HepG2 (cell line): Measurements from ENCODE around the gene A3GALT2. TPM values are rescaled to one million over a fixed set of nuclear protein-coding genes. Genes with fewer than 3 reads are reported as not detected.

Source experiments
- DPF2 ChIP-seq: sonication (generic); formaldehyde crosslinking; IDR thresholded peaks from 2 replicates; pipeline ENCODE4 v1.4.0; 2020; ENCODE audit warnings: mild to moderate bottlenecking, low read depth, missing genetic modification reagents, borderline replicate concordance
- FUBP1 ChIP-seq: sonication (generic); formaldehyde crosslinking; IDR thresholded peaks from 2 replicates; pipeline ENCODE4 v1.5.1; 2020; ENCODE audit warnings: missing genetic modification reagents, mild to moderate bottlenecking, borderline replicate concordance
- HES4 ChIP-seq: sonication (generic); formaldehyde crosslinking; IDR thresholded peaks from 2 replicates; pipeline ENCODE4 v1.9.0; 2021; ENCODE audit warnings: mild to moderate bottlenecking, missing genetic modification reagents, borderline replicate concordance
- HMGA1 ChIP-seq: sonication (generic); formaldehyde crosslinking; conservative IDR thresholded peaks from 2 replicates; pipeline ENCODE4 v1.4.0; 2020; ENCODE audit warnings: missing genetic modification reagents
- HNF4G ChIP-seq, 2 experiments: sonication (generic) in 1 of 2; formaldehyde crosslinking in 1 of 2; IDR thresholded peaks; 2 replicates each; pipeline versions ENCODE4 v1.4.0 to v1.6.1; 2011 to 2020; ENCODE audit warnings: borderline replicate concordance in 2 of 2, low read depth in 2 of 2, mild to moderate bottlenecking in 2 of 2, low read length in 1 of 2, missing genetic modification reagents in 1 of 2, moderate library complexity in 1 of 2
- KAT8 ChIP-seq: IDR thresholded peaks from 2 replicates; pipeline ENCODE4 v1.6.1; 2016; ENCODE audit warnings: missing genetic modification reagents, missing compliant biosample characterization
- NCOA2 ChIP-seq: sonication (generic); formaldehyde crosslinking; IDR thresholded peaks from 2 replicates; pipeline ENCODE4 v1.8.0; 2022; ENCODE audit warnings: inconsistent platforms
- PITX1 ChIP-seq: sonication (generic); formaldehyde crosslinking; IDR thresholded peaks from 2 replicates; pipeline ENCODE4 v1.5.1; 2020; ENCODE audit warnings: mild to moderate bottlenecking, missing genetic modification reagents
- REPIN1 ChIP-seq: sonication (generic); formaldehyde crosslinking; IDR thresholded peaks from 2 replicates; pipeline ENCODE4 v1.8.0; 2022; ENCODE audit warnings: missing genetic modification reagents, low read depth, mild to moderate bottlenecking, borderline replicate concordance
- SP5 ChIP-seq: IDR thresholded peaks from 2 replicates; pipeline ENCODE4 v1.6.1; 2016; ENCODE audit warnings: low read depth, borderline replicate concordance
- ZFP41 ChIP-seq: sonication (generic); formaldehyde crosslinking; IDR thresholded peaks from 2 replicates; pipeline ENCODE4 v1.4.0; 2020; ENCODE audit warnings: mild to moderate bottlenecking, missing genetic modification reagents, borderline replicate concordance
- ZNF136 ChIP-seq: sonication (generic); formaldehyde crosslinking; IDR thresholded peaks from 2 replicates; pipeline ENCODE4 v1.8.1; 2022; ENCODE audit warnings: low read depth, mild to moderate bottlenecking, moderate library complexity, missing genetic modification reagents
- ZNF570 ChIP-seq: sonication (generic); formaldehyde crosslinking; IDR thresholded peaks from 2 replicates; pipeline ENCODE4 v1.4.0; 2020; ENCODE audit warnings: mild to moderate bottlenecking, missing genetic modification reagents, borderline replicate concordance
- ZNF577 ChIP-seq: sonication (generic); formaldehyde crosslinking; IDR thresholded peaks from 2 replicates; pipeline ENCODE4 v1.4.0; 2020; ENCODE audit warnings: mild to moderate bottlenecking, low read depth, missing genetic modification reagents, borderline replicate concordance
- ZNF619 ChIP-seq: sonication (generic); formaldehyde crosslinking; IDR thresholded peaks from 2 replicates; pipeline ENCODE4 v1.4.0; 2020; ENCODE audit warnings: mild to moderate bottlenecking, missing genetic modification reagents
- ZNF720 ChIP-seq: sonication (generic); formaldehyde crosslinking; IDR thresholded peaks from 2 replicates; pipeline ENCODE4 v1.4.0; 2020; ENCODE audit warnings: missing genetic modification reagents
- ZNF724P ChIP-seq: sonication (generic); formaldehyde crosslinking; IDR thresholded peaks from 2 replicates; pipeline ENCODE4 v1.8.0; 2022; ENCODE audit warnings: missing genetic modification reagents, borderline replicate concordance
- ZNF841 ChIP-seq: sonication (generic); formaldehyde crosslinking; IDR thresholded peaks from 2 replicates; pipeline ENCODE4 v1.8.1; 2023; ENCODE audit warnings: missing genetic modification reagents, borderline replicate concordance
- polyA plus RNA-seq, 8 experiments: library from polyadenylated mRNA; depleted of rRNA in 3 of 8; stranded (reverse) in 7 of 8; unstranded in 1 of 8; fragments of >200 nt; fragmentation: Illumina TruSeq in 4 of 8; extraction: Trizol in 4 of 8; gene quantifications; 2 replicates each; pipeline versions ENCODE4 v1.2.1 to v1.2.3, GENCODE V29; 2011 to 2016; ENCODE audit warnings: low read depth in 4 of 8, missing spikeins in 1 of 8, mixed read lengths in 1 of 8; ENCODE audit not compliant: insufficient read depth in 1 of 8
- total RNA-seq, 5 experiments: library from RNA; depleted of rRNA; stranded (reverse); fragments of >200 nt; fragmentation: Illumina TruSeq; extraction: Trizol; gene quantifications; 2 replicates each; pipeline ENCODE4 v1.2.3, GENCODE V29; 2016; ENCODE audit warnings: low read depth in 1 of 5
- TF ChIP-seq, protein P1 (sequence below): sonication (generic); formaldehyde crosslinking; IDR thresholded peaks from 2 replicates; pipeline ENCODE4 v1.5.1; 2020; ENCODE audit warnings: missing genetic modification reagents, mild to moderate bottlenecking, borderline replicate concordance
- TF ChIP-seq, protein P2 (sequence below): sonication (generic); formaldehyde crosslinking; IDR thresholded peaks from 2 replicates; pipeline ENCODE4 v1.4.0; 2020; ENCODE audit warnings: missing genetic modification reagents
- TF ChIP-seq, protein P3 (sequence below), 2 experiments: sonication (generic) in 1 of 2; formaldehyde crosslinking in 1 of 2; IDR thresholded peaks; 2 replicates each; pipeline versions ENCODE4 v1.4.0 to v1.6.1; 2018 to 2020; ENCODE audit warnings: missing genetic modification reagents in 2 of 2, borderline replicate concordance in 1 of 2, low read depth in 1 of 2, mild to moderate bottlenecking in 1 of 2, missing biosample characterization in 1 of 2
- TF ChIP-seq, protein P4 (sequence below): IDR thresholded peaks from 2 replicates; pipeline ENCODE4 v1.6.1; 2016; ENCODE audit warnings: control low read depth

The A3GALT2 gene
- total and polyA plus RNA-seq, 2 of the 13 experiments (the other 11 are each of a cell fraction or from before 2014, with no cell fraction given), result not detected

DNA sequence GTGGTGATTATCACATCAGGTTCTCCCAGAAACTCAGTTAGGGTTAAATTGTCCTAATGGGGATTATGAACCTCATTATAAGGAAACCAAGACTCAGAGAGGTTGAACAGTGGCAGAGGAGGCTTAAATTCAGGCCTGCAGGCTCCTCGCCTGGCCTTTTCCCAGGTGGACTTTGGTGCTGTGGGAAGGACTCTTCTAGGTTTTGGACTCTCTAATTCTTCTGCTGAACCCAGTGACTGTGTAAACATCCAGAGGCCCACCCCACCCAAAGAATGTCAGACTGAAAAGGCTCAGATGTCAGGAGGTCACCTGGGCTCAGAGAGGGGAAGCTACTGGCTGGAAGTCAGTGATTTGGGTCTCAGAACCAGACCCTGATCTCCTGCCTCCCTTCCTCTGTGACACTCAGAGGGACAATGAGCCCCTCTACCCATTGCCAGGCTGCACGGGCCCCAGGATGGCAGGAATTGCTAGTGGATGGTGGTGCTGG is 62.1 kb downstream of the A3GALT2 start (continued):
- TF ChIP-seq FUBP1 (CRISPR knock-in tag) (no peak), NCOA2 (CRISPR knock-in tag) (peak; percentile 63), ZNF619 (CRISPR knock-in tag) (no peak), ZNF570 (CRISPR knock-in tag) (no peak), ZNF577 (CRISPR knock-in tag) (no peak), ZNF724P (no peak), REPIN1 (CRISPR knock-in tag) (peak; percentile 61; the same call in 1 of the 2 replicates), KAT8 (CRISPR knock-in tag) (peak; percentile 61; the same call in 1 of the 2 replicates), HMGA1 (CRISPR knock-in tag) (no peak), ZFP41 (no peak), ZNF720 (CRISPR knock-in tag) (no peak), SP5 (CRISPR knock-in tag) (peak; percentile 77; the same call in 1 of the 2 replicates), HNF4G (IDR thresholded peaks at IDR 0.05; ENCODE audit: borderline replicate concordance, low read depth, low read length) (peak; percentile 88), HNF4G (CRISPR knock-in tag; IDR thresholded peaks at IDR 0.05; ENCODE audit: borderline replicate concordance, low read depth) (peak; percentile 91; the same call in 1 of the 2 replicates), HES4 (CRISPR knock-in tag) (no peak), ZNF136 (CRISPR knock-in tag) (0 out of 2 replicates have a peak, but pooled peaks have one; percentile 76), ZNF841 (no peak), DPF2 (CRISPR knock-in tag) (0 out of 2 replicates have a peak, but pooled peaks have one; percentile 51), PITX1 (CRISPR knock-in tag) (peak; percentile 86)
- TF ChIP-seq, protein P1, sequence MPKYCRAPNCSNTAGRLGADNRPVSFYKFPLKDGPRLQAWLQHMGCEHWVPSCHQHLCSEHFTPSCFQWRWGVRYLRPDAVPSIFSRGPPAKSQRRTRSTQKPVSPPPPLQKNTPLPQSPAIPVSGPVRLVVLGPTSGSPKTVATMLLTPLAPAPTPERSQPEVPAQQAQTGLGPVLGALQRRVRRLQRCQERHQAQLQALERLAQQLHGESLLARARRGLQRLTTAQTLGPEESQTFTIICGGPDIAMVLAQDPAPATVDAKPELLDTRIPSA (CRISPR knock-in tag), result no peak
- TF ChIP-seq, protein P2, sequence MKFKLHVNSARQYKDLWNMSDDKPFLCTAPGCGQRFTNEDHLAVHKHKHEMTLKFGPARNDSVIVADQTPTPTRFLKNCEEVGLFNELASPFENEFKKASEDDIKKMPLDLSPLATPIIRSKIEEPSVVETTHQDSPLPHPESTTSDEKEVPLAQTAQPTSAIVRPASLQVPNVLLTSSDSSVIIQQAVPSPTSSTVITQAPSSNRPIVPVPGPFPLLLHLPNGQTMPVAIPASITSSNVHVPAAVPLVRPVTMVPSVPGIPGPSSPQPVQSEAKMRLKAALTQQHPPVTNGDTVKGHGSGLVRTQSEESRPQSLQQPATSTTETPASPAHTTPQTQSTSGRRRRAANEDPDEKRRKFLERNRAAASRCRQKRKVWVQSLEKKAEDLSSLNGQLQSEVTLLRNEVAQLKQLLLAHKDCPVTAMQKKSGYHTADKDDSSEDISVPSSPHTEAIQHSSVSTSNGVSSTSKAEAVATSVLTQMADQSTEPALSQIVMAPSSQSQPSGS (CRISPR knock-in tag), result peak; percentile 23; the same call in 1 of the 2 replicates
- TF ChIP-seq, protein P3, sequence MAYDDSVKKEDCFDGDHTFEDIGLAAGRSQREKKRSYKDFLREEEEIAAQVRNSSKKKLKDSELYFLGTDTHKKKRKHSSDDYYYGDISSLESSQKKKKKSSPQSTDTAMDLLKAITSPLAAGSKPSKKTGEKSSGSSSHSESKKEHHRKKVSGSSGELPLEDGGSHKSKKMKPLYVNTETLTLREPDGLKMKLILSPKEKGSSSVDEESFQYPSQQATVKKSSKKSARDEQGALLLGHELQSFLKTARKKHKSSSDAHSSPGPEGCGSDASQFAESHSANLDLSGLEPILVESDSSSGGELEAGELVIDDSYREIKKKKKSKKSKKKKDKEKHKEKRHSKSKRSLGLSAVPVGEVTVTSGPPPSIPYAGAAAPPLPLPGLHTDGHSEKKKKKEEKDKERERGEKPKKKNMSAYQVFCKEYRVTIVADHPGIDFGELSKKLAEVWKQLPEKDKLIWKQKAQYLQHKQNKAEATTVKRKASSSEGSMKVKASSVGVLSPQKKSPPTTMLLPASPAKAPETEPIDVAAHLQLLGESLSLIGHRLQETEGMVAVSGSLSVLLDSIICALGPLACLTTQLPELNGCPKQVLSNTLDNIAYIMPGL (CRISPR knock-in tag; IDR thresholded peaks at IDR 0.05; ENCODE audit: borderline replicate concordance in 1 of 2, low read depth in 1 of 2), result peak in 1 of 2 experiments; percentile 23; a peak in 1 of 4 replicates
- TF ChIP-seq, protein P4, sequence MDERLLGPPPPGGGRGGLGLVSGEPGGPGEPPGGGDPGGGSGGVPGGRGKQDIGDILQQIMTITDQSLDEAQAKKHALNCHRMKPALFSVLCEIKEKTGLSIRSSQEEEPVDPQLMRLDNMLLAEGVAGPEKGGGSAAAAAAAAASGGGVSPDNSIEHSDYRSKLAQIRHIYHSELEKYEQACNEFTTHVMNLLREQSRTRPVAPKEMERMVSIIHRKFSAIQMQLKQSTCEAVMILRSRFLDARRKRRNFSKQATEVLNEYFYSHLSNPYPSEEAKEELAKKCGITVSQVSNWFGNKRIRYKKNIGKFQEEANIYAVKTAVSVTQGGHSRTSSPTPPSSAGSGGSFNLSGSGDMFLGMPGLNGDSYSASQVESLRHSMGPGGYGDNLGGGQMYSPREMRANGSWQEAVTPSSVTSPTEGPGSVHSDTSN (CRISPR knock-in tag), result no peak
